Activated CD4-positive, alpha-beta T cell treated with anti-CD3 and anti-CD28 coated beads, Interleukin-2, amount 50 U/mL, for 48 hours (primary cell): ENCODE measurements around the gene PPP2R5E.

Experiments used
- DNase-seq, 2 experiments: peaks; one replicate each; pipeline ENCODE4 v3.0.0-alpha.2; 2020

The PPP2R5E gene

GRCh38 chr14:63468294-63468693, 74.9 kb downstream of the PPP2R5E start:
- DNase-seq: no peak

- DNase-seq: no peak
Measured at GRCh38 chr14:63467440-63468072, 75.6 kb downstream of the PPP2R5E start.

GRCh38 chr14:63465347-63465746, 77.8 kb downstream of the PPP2R5E start:
- no peak for DNase-seq

- DNase-seq: no peak
Measured at GRCh38 chr14:63460680-63461369, 82.4 kb downstream of the PPP2R5E start.

DNA sequence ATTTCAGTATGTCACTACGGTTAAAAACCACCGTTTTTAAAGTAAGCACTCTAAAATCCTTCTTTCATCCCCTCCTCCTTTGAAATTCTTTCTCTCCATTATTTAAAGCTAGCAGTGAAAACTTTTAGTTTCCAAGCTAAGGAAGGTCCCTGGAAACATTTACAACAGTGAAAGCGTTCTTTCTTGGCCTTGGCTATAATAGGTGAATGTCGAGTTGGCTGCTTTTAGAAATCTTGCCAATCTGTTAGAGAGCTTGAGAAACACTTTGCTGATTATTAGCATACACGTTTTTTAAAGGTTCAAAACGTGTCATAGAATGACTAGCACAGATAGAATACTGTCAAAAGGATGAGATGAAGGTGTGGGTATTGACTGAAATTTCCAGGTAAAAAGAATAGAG, 83.4 kb downstream of the PPP2R5E start:
- no peak for DNase-seq

- no peak for DNase-seq
Measured at GRCh38 chr14:63457498-63457897, 85.7 kb downstream of the PPP2R5E start.

DNA sequence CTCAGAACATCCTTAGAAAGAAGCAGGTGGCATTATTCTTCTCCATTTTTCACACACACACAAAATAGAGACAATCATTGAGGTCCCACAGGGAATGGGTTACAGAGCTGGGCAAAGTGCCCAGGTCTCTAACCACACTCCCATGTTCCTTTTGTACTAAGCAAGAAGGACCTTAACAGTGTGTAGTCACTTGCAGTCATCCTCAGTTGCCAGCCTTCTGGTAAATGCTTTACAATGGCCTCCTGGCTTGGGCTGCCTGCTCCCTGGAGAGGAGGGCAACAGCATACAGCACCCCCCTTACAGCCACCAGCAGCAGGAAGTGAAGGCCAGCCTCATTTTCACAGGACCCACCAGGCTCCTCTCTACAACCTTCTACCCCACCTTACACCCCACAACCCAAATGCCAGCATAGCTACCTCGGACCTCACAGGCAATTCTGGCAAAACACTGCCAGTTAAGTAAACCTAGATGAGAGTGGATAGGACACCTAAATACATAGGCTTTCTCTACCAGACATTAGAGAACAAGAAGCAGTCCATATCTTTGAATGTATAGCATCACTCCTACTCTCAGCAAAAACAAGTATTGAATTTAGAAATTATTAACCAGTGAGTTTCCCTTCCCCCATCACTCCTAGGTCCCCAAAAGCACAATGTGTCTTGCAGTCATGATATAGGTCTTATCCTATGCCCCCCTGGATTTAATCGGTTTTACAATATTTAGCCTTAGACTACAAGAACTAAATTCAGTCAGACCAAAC, 88.1 kb downstream of the PPP2R5E start:
- DNase-seq: no peak

GRCh38 chr14:63454436-63454835, 88.7 kb downstream of the PPP2R5E start:
- no peak for DNase-seq

DNA sequence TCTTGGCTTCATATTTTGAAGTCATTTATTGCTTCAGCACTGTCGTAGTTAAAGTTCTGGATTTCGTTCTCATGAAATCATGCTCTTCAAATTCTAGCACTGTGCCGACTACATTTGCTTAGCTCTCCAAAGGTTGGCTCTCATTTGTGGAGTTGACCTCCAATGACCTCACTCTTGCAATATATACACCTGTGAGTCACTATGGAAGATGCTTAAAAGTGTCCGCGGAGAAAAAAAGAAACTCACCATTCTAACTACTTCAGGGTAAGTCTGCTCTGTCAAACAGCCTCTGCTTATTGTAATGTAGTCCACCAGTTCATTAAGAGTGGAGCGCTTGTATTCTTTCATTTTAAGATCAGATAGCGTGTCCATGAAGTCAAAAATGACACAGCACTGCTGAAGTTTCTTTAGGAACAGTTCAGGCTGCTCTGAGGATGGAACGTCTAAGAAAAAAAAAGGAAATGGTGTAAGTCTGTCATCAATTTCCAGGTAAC, 89.7 kb downstream of the PPP2R5E start:
- DNase-seq: no peak

GRCh38 chr14:63452796-63453195, 90.4 kb downstream of the PPP2R5E start:
- DNase-seq: no peak

DNA sequence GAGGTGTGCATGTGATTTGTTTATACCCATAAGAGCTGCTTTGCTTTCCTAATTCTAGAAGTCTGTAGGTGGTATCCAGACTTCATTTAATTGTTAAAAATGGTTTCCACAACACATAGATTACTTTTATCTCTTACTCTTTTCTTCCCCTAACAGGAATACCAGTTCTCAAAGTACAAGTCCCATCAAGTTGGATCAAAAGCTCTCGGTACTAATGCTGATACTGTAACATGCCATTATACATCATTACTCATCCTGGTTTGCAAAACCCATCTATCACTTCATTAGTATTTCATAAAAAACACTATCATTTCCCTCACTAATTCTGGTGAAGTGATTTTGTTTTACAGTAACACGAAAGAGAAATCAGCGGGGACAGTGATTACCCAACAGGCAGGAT, 94.3 kb downstream of the PPP2R5E start:
- DNase-seq: no peak

- DNase-seq: no peak
Measured at GRCh38 chr14:63444588-63444987, 98.6 kb downstream of the PPP2R5E start.

DNA sequence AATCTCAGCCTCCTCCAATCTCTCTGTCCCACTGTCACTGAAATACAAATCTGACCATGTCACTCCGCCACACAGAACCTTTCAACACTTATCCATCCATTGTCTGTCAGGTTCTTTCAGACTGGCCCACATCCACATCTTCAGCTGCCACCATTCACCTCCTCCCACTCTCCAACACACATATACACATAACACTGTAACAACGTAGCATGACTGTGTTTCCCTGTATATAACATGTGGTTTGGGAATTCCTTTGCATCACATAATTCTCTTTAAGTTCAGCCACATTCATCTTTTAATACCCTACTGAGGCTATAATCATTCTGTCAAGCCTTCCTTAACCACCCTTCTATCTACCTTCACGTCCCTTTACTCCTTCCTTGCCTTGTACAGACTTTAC, 99.2 kb downstream of the PPP2R5E start:
- no peak for DNase-seq

GRCh38 chr14:63443361-63443760, 99.8 kb downstream of the PPP2R5E start:
- DNase-seq: no peak

- peak in 1 of 2 experiments; percentile 22 for DNase-seq
Measured at GRCh38 chr14:63438065-63438757, 105.0 kb downstream of the PPP2R5E start.

DNA sequence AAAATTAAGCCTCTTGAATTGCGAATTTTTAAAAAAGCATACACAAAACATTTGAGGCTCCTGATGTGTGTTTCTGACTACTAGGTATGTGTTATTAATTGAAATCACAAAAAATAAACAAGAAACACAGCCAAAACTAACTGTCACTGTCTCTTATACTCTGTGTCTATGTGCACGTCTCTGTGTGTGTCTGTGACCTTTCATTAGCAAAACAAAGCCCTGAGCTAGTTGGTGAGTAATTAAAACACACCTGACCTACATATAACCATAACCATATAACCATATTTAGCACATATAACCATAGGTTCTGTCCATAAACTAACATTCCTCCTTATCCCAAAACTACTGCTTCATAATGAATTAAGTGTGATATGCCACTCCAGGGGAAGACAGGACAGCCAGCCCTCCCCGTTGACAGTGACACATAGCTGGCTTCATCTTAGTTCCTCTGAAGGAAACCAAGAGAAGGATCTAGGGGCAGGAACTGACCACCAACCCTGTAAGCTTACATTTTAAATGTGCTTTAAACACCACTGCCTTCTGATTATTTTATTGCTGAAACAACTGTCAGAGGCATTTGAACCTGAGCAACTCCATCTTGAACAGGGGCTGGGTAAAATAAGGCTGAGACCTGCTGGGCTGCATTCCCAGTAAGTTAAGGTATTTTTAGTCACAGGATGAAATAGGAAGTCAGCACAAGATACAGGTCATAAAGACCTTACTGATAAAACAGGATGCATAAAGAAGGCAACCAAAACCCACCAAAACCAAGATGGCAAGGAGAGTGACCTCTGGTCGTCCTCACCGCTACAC, 106.7 kb downstream of the PPP2R5E start:
- no peak for DNase-seq

DNA sequence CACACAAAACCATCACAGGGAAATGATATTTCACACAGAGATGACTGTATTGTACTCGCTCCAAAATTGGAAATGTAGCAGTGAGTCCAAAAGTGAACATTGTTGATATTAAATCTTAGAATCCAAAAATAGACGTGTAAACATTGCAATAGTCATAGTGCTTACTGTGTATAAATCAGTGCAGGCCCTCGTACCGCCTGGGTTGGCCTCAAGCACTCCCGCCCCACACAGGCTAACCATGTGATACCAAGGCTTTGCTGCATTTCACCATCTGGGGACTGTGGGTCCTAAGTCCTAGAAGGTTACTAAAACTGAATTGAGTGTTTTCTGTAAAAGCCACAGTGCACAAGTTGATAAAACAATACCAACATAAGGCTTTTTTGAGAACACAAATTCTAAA, 107.3 kb downstream of the PPP2R5E start:
- no peak for DNase-seq

GRCh38 chr14:63435204-63435603, 108.0 kb downstream of the PPP2R5E start:
- DNase-seq: no peak

- DNase-seq: no peak
Measured at GRCh38 chr14:63432888-63433552, 110.2 kb downstream of the PPP2R5E start.

- no peak for DNase-seq
Measured at GRCh38 chr14:63432228-63432627, 110.9 kb downstream of the PPP2R5E start.

DNA sequence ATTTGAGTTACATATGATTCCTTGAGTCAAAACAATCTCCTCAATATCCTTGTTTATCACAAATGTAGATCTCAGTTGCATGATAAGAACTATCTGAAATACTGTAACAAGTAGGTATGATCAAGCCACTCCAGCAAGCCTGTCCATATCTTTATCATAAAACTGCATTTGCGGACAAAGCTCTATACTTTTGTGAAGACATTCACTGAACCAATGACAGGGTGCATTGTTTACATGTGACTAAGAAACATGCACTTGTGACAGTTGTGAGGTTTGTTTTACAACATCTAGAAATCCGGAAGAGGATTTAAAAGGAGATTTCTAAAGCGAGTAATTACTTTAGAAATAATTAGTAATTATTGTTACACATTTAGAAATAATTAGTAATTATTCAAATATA, 111.7 kb downstream of the PPP2R5E start:
- DNase-seq: no peak

- DNase-seq: no peak
Measured at GRCh38 chr14:63428486-63428885, 114.7 kb downstream of the PPP2R5E start.
